Thyroid gland (tissue), 4 donors: ENCODE results near the gene ADRA2C. TPM values are rescaled to one million over a fixed set of nuclear protein-coding genes. Genes with fewer than 3 reads are reported as not detected.
A peak's percentile ranks its signal among the peaks of the same experiment; 100 is the strongest.

ENCODE experiments used
- DNase-seq, 2 donors: peaks; one replicate each; pipeline ENCODE4 v3.0.0-alpha.2; 2019
- H3K27ac ChIP-seq, 3 donors: fragments of 200-600 bp; sonication (generic); 1 replicate in 2 of 3; 2 replicates in 1 of 3; pipeline ENCODE4 v1.5.1; 2016 to 2019; ENCODE audit warnings: mild to moderate bottlenecking in 1 of 3, moderate library complexity in 1 of 3
- H3K27me3 ChIP-seq: fragments of 200-600 bp; sonication (generic); one replicate; pipeline ENCODE4 v1.5.1; 2019
- H3K36me3 ChIP-seq, 2 donors: fragments of 200-600 bp; sonication (generic); one replicate each; pipeline ENCODE4 v1.5.1; 2016 to 2019
- H3K4me1 ChIP-seq, 2 donors: fragments of 200-600 bp; sonication (generic); one replicate each; pipeline ENCODE4 v1.5.1; 2017 to 2019
- H3K4me3 ChIP-seq, 3 donors: fragments of 200-600 bp; sonication (generic); replicated peaks in 1 of 3; 1 replicate in 2 of 3; 2 replicates in 1 of 3; pipeline ENCODE4 v1.5.1; 2016; ENCODE audit warnings: mild to moderate bottlenecking in 1 of 3
- H3K9me3 ChIP-seq: fragments of 200-600 bp; sonication (generic); one replicate; pipeline ENCODE4 v1.5.1; 2017
- POLR2A ChIP-seq, 2 donors: fragments of 450-650 bp; IDR thresholded peaks; one replicate each; pipeline ENCODE4 v1.6.1; 2017; ENCODE audit warnings: antibody characterized with exemption in 2 of 2, mild to moderate bottlenecking in 2 of 2, moderate library complexity in 1 of 2
- WGBS, 2 donors: methylation state at CpG; one replicate each; pipeline ENCODE4 v1.1.5; 2017; 5-methylcytosine and 5-hydroxymethylcytosine counted together
- intact Hi-C: fragments of 100-400 bp; cut with DNase I; formaldehyde crosslinking; loops from one replicate; pipeline ENCODE4 v1.15.1; 2023
- total RNA-seq, 4 donors: library from RNA; depleted of rRNA; stranded (reverse); fragments of >200 nt; gene quantifications; one replicate each; pipeline ENCODE4 v1.2.3, GENCODE V29; 2016
- TF ChIP-seq, protein P1 (sequence below), 6 experiments: fragments of 200-600 bp in 3 of 6; fragments of 450-650 bp in 3 of 6; sonication (generic) in 3 of 6; IDR thresholded peaks; one replicate each; pipeline ENCODE4 v1.5.1; 2016 to 2019; ENCODE audit warnings: antibody characterized with exemption in 6 of 6, mild to moderate bottlenecking in 2 of 6, inconsistent platforms in 1 of 6, moderate library complexity in 1 of 6

The ADRA2C gene
- total RNA-seq, result 1 to 10 TPM in 2 of 4 donors, under 1 TPM in 2; 0.45 to 3.5 (median 1.1) TPM

DNA sequence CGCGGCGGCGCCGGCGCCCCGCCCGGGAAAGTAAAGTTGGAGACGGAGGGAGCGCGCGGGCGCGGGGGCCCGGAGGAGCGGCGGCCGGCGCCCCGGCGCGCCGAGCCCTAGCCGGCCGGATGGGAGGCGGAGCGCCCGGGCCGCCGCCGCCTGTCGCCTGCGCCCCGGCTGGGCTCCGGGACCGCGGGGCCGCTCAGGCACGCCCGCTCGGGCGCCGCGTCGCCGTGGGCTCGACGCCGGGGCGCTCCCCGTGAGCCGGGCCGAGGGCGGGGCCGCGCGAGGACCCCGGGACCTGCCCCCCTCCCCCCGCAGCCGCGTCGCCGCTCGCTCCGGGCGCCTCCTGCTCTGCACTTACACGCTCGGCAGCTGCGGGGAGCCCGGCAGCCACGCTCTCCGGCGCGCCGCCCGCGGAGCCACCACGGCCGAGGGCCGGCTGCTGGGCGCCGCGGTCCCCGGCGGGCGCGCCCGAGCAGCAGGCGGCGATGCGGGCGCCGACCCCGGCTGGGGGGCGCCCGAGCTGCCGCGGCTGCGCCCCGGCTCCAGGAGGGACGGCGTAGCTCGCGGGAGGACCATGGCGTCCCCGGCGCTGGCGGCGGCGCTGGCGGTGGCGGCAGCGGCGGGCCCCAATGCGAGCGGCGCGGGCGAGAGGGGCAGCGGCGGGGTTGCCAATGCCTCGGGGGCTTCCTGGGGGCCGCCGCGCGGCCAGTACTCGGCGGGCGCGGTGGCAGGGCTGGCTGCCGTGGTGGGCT, at the start of gene ADRA2C:
TSS of gene ADRA2C (plus strand) at position 350 of the 749 bp plus-strand sequence. CDS start at position 572, 222 bp downstream.
- WGBS, 2 donors, result no CpG with 5 or more reads among the region's 131 CpGs
- TF ChIP-seq, protein P1, sequence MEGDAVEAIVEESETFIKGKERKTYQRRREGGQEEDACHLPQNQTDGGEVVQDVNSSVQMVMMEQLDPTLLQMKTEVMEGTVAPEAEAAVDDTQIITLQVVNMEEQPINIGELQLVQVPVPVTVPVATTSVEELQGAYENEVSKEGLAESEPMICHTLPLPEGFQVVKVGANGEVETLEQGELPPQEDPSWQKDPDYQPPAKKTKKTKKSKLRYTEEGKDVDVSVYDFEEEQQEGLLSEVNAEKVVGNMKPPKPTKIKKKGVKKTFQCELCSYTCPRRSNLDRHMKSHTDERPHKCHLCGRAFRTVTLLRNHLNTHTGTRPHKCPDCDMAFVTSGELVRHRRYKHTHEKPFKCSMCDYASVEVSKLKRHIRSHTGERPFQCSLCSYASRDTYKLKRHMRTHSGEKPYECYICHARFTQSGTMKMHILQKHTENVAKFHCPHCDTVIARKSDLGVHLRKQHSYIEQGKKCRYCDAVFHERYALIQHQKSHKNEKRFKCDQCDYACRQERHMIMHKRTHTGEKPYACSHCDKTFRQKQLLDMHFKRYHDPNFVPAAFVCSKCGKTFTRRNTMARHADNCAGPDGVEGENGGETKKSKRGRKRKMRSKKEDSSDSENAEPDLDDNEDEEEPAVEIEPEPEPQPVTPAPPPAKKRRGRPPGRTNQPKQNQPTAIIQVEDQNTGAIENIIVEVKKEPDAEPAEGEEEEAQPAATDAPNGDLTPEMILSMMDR (IDR thresholded peaks at IDR 0.05), result no peak
- TF ChIP-seq POLR2A (IDR thresholded peaks at IDR 0.05), result no peak
- H3K4me1 ChIP-seq, result peaks cover 0 to 3% of the 10 kb centered on the region in 2 donors

DNA sequence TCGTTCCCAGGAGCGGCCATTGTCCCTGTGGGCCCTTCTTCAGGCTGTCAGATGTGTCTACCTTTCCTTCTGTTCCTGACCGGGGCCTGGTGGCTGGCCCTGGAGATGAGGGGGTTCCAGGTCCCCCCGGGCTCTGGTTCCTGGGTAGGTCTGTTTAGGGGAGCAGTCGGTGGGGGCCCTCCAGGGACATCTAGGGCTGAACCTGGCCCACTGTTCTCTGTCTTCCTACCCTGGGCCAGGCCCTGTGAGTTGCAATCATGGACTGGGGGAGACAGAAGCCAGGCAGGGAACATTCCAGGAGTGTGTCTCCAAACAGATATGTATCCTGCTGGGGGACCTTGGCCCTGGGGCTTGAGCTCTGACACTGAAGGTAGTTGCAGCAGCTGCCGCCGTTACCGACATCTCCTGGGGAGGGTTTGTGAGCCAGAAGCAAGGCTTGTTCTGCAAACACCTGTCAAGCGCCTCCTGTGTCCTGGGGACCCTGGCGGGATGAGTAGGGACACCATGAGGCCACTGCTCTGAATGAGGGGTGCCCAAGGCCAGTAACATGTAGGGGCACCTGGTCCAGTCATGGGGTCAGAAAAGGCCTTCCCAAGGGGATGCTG, 49.5 kb upstream of the ADRA2C start:
- intact Hi-C loops, result no loop called here
- Histone ChIP-seq H3K4me3 (no peak overlapping the region), H3K36me3 (no peaks in the 10 kb centered on the region), H3K27me3 (no peaks in the 10 kb centered on the region), H3K4me1 (peaks cover 0 to 7% of the 10 kb centered on the region in 2 donors), H3K27ac (no peak overlapping the region), H3K9me3 (no peaks in the 10 kb centered on the region)
- DNase-seq, result no peak
- TF ChIP-seq POLR2A (IDR thresholded peaks at IDR 0.05), result no peak
- TF ChIP-seq, protein P1 (IDR thresholded peaks at IDR 0.05), result no peak
- WGBS, 2 donors, result 89 to 93% methylated on average over 6 to 8 of the region's 10 CpGs

More for the DNA sequence above, at the start of gene ADRA2C:
- H3K27me3 ChIP-seq, result peaks cover 6% of the 10 kb centered on the region
- H3K27ac ChIP-seq, result no peak within 1 kb of the TSS
- no peaks in the 10 kb centered on the region for H3K9me3 ChIP-seq
- no peak within 1 kb of the TSS for H3K4me3 ChIP-seq
- peak; percentile 24 to 35 for DNase-seq
- intact Hi-C loops, result no loop called here
- H3K36me3 ChIP-seq, result no peaks in the 10 kb centered on the region

DNA sequence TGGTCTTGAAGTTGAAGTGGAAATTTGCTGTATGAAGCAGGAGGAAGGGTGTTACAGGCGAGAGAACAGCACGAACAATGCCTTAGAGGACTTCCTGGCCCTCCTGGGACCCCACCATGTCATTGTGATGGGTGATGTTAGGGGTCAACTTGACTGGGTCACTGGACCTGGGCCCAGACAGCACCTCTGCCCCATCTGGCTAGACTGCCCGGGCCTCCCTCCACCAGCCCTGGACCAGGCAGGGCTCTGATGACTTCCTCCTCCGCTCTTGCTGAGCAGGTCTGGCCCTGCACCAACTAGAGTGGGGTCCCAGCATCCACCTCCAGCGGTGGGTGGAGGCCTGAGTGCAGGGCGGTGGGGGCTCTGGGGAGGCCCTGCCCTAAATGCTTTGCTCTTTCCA, 48.9 kb upstream of the ADRA2C start:
- Histone ChIP-seq H3K27me3 (no peaks in the 10 kb centered on the region), H3K27ac (no peak overlapping the region), H3K9me3 (no peaks in the 10 kb centered on the region), H3K4me3 (no peak overlapping the region), H3K4me1 (peaks cover 0 to 7% of the 10 kb centered on the region in 2 donors), H3K36me3 (no peaks in the 10 kb centered on the region)
- WGBS, 2 donors, result 73 to 89% methylated on average over 5 to 6 of the region's 6 CpGs
- intact Hi-C loops, result no loop called here
- no peak for DNase-seq
- no peak for TF ChIP-seq POLR2A (IDR thresholded peaks at IDR 0.05)
- TF ChIP-seq, protein P1 (IDR thresholded peaks at IDR 0.05), result no peak

- no peaks in the 10 kb centered on the region for H3K36me3 ChIP-seq
- intact Hi-C loops, result no loop called here
- no peak overlapping the region for H3K27ac ChIP-seq
- WGBS, 2 donors, result 75 to 90% methylated on average over 2 of the region's 2 CpGs
- peaks cover 0 to 7% of the 10 kb centered on the region in 2 donors for H3K4me1 ChIP-seq
- TF ChIP-seq POLR2A (IDR thresholded peaks at IDR 0.05), result no peak
- DNase-seq, result no peak
- no peaks in the 10 kb centered on the region for H3K27me3 ChIP-seq
- H3K9me3 ChIP-seq, result no peaks in the 10 kb centered on the region
- no peak overlapping the region for H3K4me3 ChIP-seq
Measured at GRCh38 chr4:3718462-3718861, 47.7 kb upstream of the ADRA2C start.

- peaks cover 0 to 7% of the 10 kb centered on the region in 2 donors for H3K4me1 ChIP-seq
- no peak for TF ChIP-seq POLR2A (IDR thresholded peaks at IDR 0.05)
- TF ChIP-seq, protein P1 (IDR thresholded peaks at IDR 0.05), result no peak
- H3K27ac ChIP-seq, result no peak overlapping the region
- no peaks in the 10 kb centered on the region for H3K36me3 ChIP-seq
- H3K27me3 ChIP-seq, result no peaks in the 10 kb centered on the region
- 84 to 86% methylated on average over 4 to 7 of the region's 7 CpGs for WGBS, 2 donors
- H3K9me3 ChIP-seq, result no peaks in the 10 kb centered on the region
- H3K4me3 ChIP-seq, result no peak overlapping the region
- no peak for DNase-seq
- intact Hi-C loops, result no loop called here
Measured at GRCh38 chr4:3719191-3719590, 47.0 kb upstream of the ADRA2C start.
